ENCODE measurements around the gene NBEAL2. TPM values are rescaled to one million over a fixed set of nuclear protein-coding genes. Genes with fewer than 3 reads are reported as not detected.

The NBEAL2 gene
- total and polyA plus RNA-seq, 11 donors, result 8.1 to 45.7 (median 13.1) TPM

DNA sequence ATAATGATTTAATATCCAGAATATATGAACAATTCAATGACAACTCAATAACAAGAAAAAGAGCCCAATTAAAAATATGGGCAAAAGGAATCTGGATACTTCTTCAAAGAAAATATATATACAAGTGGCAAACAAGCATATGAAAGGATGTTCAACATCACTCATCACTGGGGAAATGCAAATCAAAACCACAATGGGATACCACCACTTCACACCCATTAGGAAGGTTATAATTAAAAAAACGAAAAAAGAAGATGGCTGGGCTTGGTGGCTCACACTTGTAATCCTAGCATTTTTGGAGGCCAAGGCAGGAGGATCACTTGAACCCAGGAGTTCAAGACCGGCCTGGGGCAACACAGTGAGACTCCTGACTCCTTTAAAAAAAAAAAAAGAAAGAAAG, 7.1 kb upstream of the NBEAL2 start:
- intact Hi-C loops (cut with DNase I), result no loop called here
- DNase-seq (peak in 1 of 5 donors; percentile 11), ATAC-seq (no peak)
- WGBS, 4 donors, result 84 to 85% (median 84%) methylated on average over 2 of the region's 2 CpGs
- H3K27me3 ChIP-seq, result no peaks in the 10 kb centered on the region
- no peak overlapping the region for H3K27ac ChIP-seq
- H3K4me1 ChIP-seq, result peaks cover 4 to 90% (median 67%) of the 10 kb centered on the region in 12 donors
- TF ChIP-seq, protein P1, sequence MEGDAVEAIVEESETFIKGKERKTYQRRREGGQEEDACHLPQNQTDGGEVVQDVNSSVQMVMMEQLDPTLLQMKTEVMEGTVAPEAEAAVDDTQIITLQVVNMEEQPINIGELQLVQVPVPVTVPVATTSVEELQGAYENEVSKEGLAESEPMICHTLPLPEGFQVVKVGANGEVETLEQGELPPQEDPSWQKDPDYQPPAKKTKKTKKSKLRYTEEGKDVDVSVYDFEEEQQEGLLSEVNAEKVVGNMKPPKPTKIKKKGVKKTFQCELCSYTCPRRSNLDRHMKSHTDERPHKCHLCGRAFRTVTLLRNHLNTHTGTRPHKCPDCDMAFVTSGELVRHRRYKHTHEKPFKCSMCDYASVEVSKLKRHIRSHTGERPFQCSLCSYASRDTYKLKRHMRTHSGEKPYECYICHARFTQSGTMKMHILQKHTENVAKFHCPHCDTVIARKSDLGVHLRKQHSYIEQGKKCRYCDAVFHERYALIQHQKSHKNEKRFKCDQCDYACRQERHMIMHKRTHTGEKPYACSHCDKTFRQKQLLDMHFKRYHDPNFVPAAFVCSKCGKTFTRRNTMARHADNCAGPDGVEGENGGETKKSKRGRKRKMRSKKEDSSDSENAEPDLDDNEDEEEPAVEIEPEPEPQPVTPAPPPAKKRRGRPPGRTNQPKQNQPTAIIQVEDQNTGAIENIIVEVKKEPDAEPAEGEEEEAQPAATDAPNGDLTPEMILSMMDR (IDR thresholded peaks at IDR 0.05), result no peak
- no peak for TF ChIP-seq POLR2A (IDR thresholded peaks at IDR 0.05)
- peaks cover 0 to 23% (median 0%) of the 10 kb centered on the region in 9 donors for H3K36me3 ChIP-seq
- no peak overlapping the region for H3K4me3 ChIP-seq
- no peaks in the 10 kb centered on the region for H3K9me3 ChIP-seq

GRCh38 chr3:46974421-46975171, 4.9 kb upstream of the NBEAL2 start:
- DNase-seq (peak in 1 of 5 donors; percentile 2), ATAC-seq (no peak)
- no peaks in the 10 kb centered on the region for H3K9me3 ChIP-seq
- peaks cover 4 to 85% (median 61%) of the 10 kb centered on the region in 12 donors for H3K4me1 ChIP-seq
- TF ChIP-seq, protein P1 (IDR thresholded peaks at IDR 0.05), result no peak
- TF ChIP-seq POLR2A (IDR thresholded peaks at IDR 0.05), result no peak
- intact Hi-C loops (cut with DNase I), result loop anchor here in 5 of 10 donors (5.0 kb wide), 3 partner anchors 42 to 107 kb away; no protein-coding TSS in a partner anchor
- H3K27ac ChIP-seq, result peak overlapping the region in 2 of 12 donors; percentile 15 to 94
- H3K4me3 ChIP-seq, result peak overlapping the region in 2 of 12 donors; percentile 76 to 83
- no peaks in the 10 kb centered on the region for H3K27me3 ChIP-seq
- H3K36me3 ChIP-seq, result peaks cover 0 to 10% (median 0%) of the 10 kb centered on the region in 9 donors
- WGBS, 4 donors, result 74 to 77% (median 77%) methylated on average over 9 of the region's 9 CpGs

DNA sequence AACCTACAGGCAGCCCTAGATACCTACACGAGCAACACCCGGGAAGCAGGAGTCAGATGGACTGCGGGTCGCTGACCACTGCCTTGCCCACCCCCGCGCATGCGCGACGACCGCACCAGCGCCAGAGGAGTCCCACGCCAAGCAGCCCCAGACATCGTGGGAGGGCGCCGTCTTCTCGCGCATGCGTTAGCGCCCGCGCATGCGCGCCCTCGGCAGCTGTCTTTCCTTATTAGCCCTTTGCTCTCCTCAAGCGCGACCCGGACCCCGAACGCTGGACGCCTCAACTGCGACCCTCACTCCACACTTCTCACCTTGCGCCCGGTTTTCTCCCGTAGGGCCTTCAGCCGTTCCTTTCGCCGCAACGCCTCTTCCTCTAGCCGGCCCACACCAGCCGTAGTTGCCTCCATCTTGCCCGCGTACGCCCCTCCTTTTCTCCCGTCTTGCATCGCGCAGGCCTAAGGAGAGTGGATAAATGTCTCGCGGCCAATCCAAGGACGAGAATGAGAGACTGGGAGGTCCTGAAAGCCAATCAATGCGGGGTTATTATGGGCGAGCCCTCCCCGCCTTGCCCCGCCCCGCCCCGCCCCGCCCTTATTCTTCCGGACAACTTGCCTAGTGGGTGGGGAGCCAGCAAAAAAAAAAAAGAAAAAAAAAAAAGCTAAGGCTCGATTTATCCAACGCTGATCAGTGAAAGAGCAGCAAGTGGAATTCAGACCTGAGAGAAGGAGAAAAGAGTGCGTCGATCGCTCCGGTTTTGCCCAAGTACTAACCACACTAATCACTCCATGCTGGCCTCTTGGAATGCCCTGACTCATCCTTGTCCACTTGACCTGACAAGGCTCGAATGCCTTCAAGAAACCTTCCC, 2.9 kb upstream of the NBEAL2 start, which contains the start of gene CCDC12:
CCDC12 (minus strand) TSS at position 420 of the 865 bp plus-strand sequence; CDS start at position 407, 13 bp downstream.
- TF ChIP-seq POLR2A (IDR thresholded peaks at IDR 0.05), result peak in 1 of 2 donors; percentile 62
- TF ChIP-seq, protein P1 (IDR thresholded peaks at IDR 0.05), result no peak
- Histone ChIP-seq H3K9me3 (no peaks in the 10 kb centered on the region), H3K27me3 (no peaks in the 10 kb centered on the region), H3K27ac (peak within 1 kb of the TSS; percentile 77 to 97 (median 92)), H3K36me3 (peaks cover 0 to 4% (median 0%) of the 10 kb centered on the region in 9 donors), H3K4me3 (peak within 1 kb of the TSS; percentile 50 to 88 (median 79)), H3K4me1 (peaks cover 4 to 80% (median 51%) of the 10 kb centered on the region in 12 donors)
- ATAC-seq (peak; percentile 89 to 93 (median 93)), DNase-seq (peak; percentile 93 to 97 (median 96))
- intact Hi-C loops (cut with DNase I), result loop anchor here in 7 of 10 donors (2.0 to 5.0 kb wide), 7 partner anchors 28 to 109 kb away; no protein-coding TSS in a partner anchor
- 0 to 1% (median 0%) methylated on average over 53 to 64 of the region's 64 CpGs for WGBS, 4 donors
